ENCODE results near the gene CCDC172. TPM values are rescaled to one million over a fixed set of nuclear protein-coding genes. Genes with fewer than 3 reads are reported as not detected.

CCDC172 gene, protein sequence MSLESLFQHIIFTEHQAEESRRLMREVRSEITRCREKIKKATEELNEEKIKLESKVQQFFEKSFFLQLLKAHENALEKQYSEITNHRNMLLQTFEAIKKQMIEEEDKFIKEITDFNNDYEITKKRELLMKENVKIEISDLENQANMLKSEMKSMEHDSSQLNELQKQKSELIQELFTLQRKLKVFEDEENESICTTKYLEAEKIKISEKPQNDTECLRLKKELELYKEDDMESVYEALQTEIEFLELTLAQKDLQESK
- total RNA-seq, result not detected

GRCh38 chr10:116324227-116324950, at the start of gene CCDC172:
Gene CCDC172 (plus strand): TSS chr10:116324448. CDS start chr10:116325012, 564 bp downstream.

DNA sequence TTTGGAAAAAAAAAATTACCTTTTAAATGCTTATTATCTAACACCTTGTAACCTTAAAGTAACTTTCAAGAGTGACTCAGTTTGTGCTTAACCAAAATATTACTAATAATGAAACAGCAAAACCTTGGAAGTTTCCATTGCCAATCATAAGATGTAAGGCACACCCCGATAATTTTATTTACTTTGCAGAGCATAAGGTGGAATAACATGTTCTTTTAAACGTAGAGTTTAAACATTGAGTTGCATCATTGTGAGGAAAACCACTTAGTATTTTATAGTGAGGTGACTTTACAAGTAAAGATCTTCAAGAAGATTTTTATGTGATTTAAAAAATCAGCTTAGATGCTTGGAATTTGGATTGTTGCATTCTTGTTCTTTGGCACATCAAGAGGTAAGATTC, 103.4 kb downstream of the CCDC172 start, which contains the start of gene PNLIPRP3:
Gene PNLIPRP3 (plus strand): TSS at position 177 of the 400 bp plus-strand sequence. CDS start 166 bp downstream, at position 343.

Other genes starting within 250 kb of the CCDC172 start
- 62.2 TPM for gene GFRA1, start 51.2 kb upstream of the CCDC172 start, total RNA-seq
- gene PNLIPRP3, start 103.4 kb downstream of the CCDC172 start, total RNA-seq, result not detected
- gene PNLIP, start 221.5 kb downstream of the CCDC172 start, total RNA-seq, result not detected

Measured in camera-type eye (tissue), 1 donor.